NCI-H1694 treated with DMSO at 0.1 percent for 48 hours (cell line): ENCODE data around the gene EPHA1.

Source experiments
- DNase-seq: peaks from one replicate; lab custom pipeline; 2025; lab: John Stamatoyannopoulos, UW

The EPHA1 gene

GRCh38 chr7:143389316-143390103, 19.1 kb downstream of the EPHA1 start:
- no peak for DNase-seq

GRCh38 chr7:143388491-143389101, 20.1 kb downstream of the EPHA1 start:
- DNase-seq: no peak

- no peak for DNase-seq
Measured at GRCh38 chr7:143388051-143388450, 20.6 kb downstream of the EPHA1 start.

- DNase-seq: no peak
Measured at GRCh38 chr7:143387156-143387975, 21.3 kb downstream of the EPHA1 start.

- DNase-seq: no peak
Measured at GRCh38 chr7:143385891-143386781, 22.5 kb downstream of the EPHA1 start.

GRCh38 chr7:143384661-143385631, 23.7 kb downstream of the EPHA1 start:
- DNase-seq: no peak

GRCh38 chr7:143384148-143384547, 24.5 kb downstream of the EPHA1 start:
- no peak for DNase-seq

GRCh38 chr7:143383642-143383957, 25.1 kb downstream of the EPHA1 start:
- DNase-seq: no peak

GRCh38 chr7:143382791-143383641, 25.6 kb downstream of the EPHA1 start:
- no peak for DNase-seq

GRCh38 chr7:143382126-143382790, 26.4 kb downstream of the EPHA1 start:
- DNase-seq: no peak

- DNase-seq: peak; percentile 25
Measured at GRCh38 chr7:143381427-143382125, 27.1 kb downstream of the EPHA1 start.

- peak; percentile 57 for DNase-seq
Measured at GRCh38 chr7:143380646-143381426, 27.8 kb downstream of the EPHA1 start, which contains the start of gene ZYX. TSS of gene ZYX (plus strand) at chr7:143381345. CDS start at chr7:143381572, 227 bp downstream.

GRCh38 chr7:143380260-143380645, 28.4 kb downstream of the EPHA1 start:
- DNase-seq: peak; percentile 75

- no peak for DNase-seq
Measured at GRCh38 chr7:143379611-143380259, 28.9 kb downstream of the EPHA1 start.

GRCh38 chr7:143376396-143376795, 32.3 kb downstream of the EPHA1 start:
- no peak for DNase-seq

GRCh38 chr7:143375298-143376034, 33.2 kb downstream of the EPHA1 start:
- DNase-seq: peak; percentile 51
